SKM-1 treated with dmso at 0.1 percent for 144 hours (cell line): Measurements from ENCODE around the gene NDUFS6.

ENCODE experiments used
- DNase-seq: peaks from one replicate; lab custom pipeline; 2025; ENCODE audit not compliant: unreplicated experiment; lab: John Stamatoyannopoulos, UW

The NDUFS6 gene

GRCh38 chr5:1801222-1801966, at the start of gene NDUFS6:
TSS of gene NDUFS6 (plus strand) at chr5:1801407. CDS start at chr5:1801418, 11 bp downstream.
- peak; percentile 63 for DNase-seq

GRCh38 chr5:1751864-1752822, 49.1 kb upstream of the NDUFS6 start:
- no peak for DNase-seq

- DNase-seq = no peak
Observed at GRCh38 chr5:1752881-1753280, 48.3 kb upstream of the NDUFS6 start.

DNA sequence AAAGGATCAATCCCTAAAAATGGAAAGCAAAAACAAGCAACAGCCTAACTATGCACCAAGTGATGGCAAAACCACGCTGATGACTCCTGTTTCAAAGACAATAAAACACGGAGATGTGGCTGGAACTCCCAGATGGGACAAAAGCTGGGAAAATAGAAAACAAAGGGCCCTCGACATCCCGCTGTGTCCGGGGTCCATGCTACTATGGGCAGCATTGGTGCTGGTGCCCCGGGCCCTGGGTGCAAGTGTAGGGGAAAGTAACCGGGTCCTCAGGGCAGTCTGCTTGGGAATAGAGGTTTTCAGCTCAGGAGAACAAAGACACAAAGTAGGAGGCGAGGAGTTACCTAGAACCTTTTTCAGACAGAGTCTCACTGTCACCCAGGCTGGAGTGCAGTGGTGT, 47.7 kb upstream of the NDUFS6 start:
- no peak for DNase-seq

- DNase-seq = no peak
Observed at GRCh38 chr5:1754531-1755220, 46.5 kb upstream of the NDUFS6 start.

- DNase-seq = no peak
Observed at GRCh38 chr5:1755321-1755949, 45.8 kb upstream of the NDUFS6 start.

GRCh38 chr5:1756481-1756880, 44.7 kb upstream of the NDUFS6 start:
- no peak for DNase-seq

- no peak for DNase-seq
Observed at GRCh38 chr5:1757511-1757910, 43.7 kb upstream of the NDUFS6 start.

DNA sequence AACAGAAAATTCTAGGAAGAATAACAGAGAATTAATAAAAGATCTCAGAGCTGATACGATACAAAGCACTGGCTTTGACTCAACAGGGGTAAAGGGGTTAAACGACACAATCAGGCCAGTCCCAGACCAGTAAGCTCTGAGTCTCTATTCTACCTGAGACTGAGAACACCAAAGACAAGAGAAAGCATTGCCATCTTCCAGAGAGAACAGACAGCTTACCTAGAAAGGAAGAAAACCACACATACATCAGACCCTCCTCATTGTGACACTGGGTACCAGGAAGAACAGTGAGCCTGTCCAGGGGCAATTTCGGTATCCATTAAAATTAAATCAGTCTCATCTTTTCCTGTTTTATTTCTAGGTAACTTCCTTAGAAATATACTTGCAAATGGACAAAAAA, 42.6 kb upstream of the NDUFS6 start:
- DNase-seq = no peak

DNA sequence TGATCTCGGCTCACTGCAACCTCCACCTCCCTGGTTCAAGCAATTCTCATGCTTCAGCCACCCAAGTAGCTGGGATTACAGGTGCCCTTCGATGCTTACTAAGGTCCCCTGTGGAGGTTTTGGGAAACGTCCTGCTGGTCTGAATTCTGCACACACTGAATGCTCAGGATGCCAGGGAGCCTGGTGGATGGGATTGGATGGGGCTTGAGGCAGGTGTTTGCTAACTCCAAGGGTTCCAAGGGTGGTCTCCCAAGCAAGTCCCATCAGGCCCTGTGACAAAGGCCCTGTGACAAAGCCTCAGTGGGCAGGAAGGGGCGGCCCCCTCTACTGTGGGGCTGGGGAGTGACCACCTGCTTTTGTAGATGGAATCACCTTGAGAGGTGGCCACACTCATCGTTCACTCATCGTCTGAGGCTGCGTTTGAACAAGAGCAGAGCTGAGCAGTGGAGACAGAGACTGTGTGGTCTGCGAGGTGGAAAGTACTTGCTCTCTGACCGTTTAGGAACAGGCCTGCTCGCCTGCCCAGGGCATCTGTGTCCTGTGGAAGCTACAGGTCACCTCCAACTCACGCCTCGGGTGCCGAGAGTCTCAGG, 41.7 kb upstream of the NDUFS6 start:
- no peak for DNase-seq

GRCh38 chr5:1760231-1760630, 41.0 kb upstream of the NDUFS6 start:
- no peak for DNase-seq

- DNase-seq = no peak
Observed at GRCh38 chr5:1760656-1761452, 40.4 kb upstream of the NDUFS6 start.

DNA sequence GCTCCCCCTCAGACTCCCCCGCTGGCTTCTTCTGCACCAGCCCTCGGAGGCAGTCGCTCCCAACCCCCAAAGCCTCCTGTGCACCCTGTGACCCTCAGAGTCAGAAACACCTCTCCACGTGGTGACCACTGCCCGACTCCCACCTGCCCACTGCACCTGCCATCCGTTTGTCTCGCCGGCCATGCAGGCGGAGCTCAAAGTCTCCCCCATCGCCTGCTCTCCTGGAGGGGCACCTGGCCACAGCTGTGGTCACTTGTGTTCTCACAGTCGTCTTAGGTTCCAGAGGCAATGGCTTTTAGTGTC, 39.8 kb upstream of the NDUFS6 start:
- DNase-seq = no peak

- DNase-seq = no peak
Observed at GRCh38 chr5:1762121-1762882, 38.9 kb upstream of the NDUFS6 start.

GRCh38 chr5:1762883-1763547, 38.2 kb upstream of the NDUFS6 start:
- no peak for DNase-seq

DNA sequence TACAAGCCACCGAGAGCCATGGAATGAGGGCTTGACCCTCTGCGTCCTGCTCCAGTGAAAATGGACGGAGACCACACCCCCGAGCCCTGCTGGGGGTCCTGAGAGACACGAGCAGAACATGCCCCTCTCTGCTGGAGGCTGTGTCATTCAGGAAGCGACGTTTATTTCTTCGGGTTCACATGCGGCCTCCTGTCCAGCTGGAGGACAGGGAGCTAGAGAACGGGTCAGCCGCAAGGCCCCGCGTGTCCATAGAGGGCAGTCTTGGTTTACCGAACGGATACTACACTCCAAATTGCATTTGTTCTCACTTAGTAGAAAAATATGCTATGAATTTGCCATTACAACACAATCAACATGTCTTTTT, 37.7 kb upstream of the NDUFS6 start:
- DNase-seq = no peak

GRCh38 chr5:1763960-1764605, 37.1 kb upstream of the NDUFS6 start:
- DNase-seq = no peak

GRCh38 chr5:1764606-1764960, 36.6 kb upstream of the NDUFS6 start:
- DNase-seq = no peak
